Sigmoid colon (tissue), 4 donors: ENCODE measurements around the gene PRKAA1.

Source experiments
- CTCF ChIP-seq, 4 experiments: fragments of 450-650 bp in 3 of 4; fragments of 200-600 bp in 1 of 4; IDR thresholded peaks; one replicate each; pipeline ENCODE4 v1.5.1; 2016 to 2019; ENCODE audit warnings: antibody characterized with exemption in 4 of 4, mild to moderate bottlenecking in 3 of 4, moderate library complexity in 2 of 4
- EP300 ChIP-seq, 4 donors: sonication (generic); formaldehyde crosslinking; IDR thresholded peaks; one replicate each; pipeline ENCODE4 v1.6.1; 2017; ENCODE audit warnings: antibody characterized with exemption in 4 of 4
- POLR2A ChIP-seq, 2 donors: fragments of 450-650 bp; IDR thresholded peaks; one replicate each; pipeline ENCODE4 v1.6.1; 2016; ENCODE audit warnings: antibody characterized with exemption in 2 of 2, mild to moderate bottlenecking in 2 of 2, moderate library complexity in 2 of 2
- POLR2AphosphoS5 ChIP-seq, 4 donors: sonication (generic); formaldehyde crosslinking; IDR thresholded peaks; one replicate each; pipeline ENCODE4 v1.6.1; 2017; ENCODE audit warnings: antibody characterized with exemption in 4 of 4

GRCh38 chr5:40801771-40802562 lies 3.8 kb upstream of the PRKAA1 start:
- no peak for TF ChIP-seq EP300 (IDR thresholded peaks at IDR 0.05)
- no peak for TF ChIP-seq POLR2A (IDR thresholded peaks at IDR 0.05)
- no peak for TF ChIP-seq CTCF (IDR thresholded peaks at IDR 0.05)
- no peak for TF ChIP-seq POLR2AphosphoS5 (IDR thresholded peaks at IDR 0.05)
